Sigmoid colon (tissue), 4 donors: ENCODE results near the gene ABCA12.
"Not testable (repeated sequence)": the region's sequence is repeated elsewhere in the genome, so short reads cannot be mapped to it uniquely, and the experiment has no call there.

Experiments used
- CTCF ChIP-seq, 4 experiments: fragments of 450-650 bp in 3 of 4; fragments of 200-600 bp in 1 of 4; IDR thresholded peaks; one replicate each; pipeline ENCODE4 v1.5.1; 2016 to 2019; ENCODE audit warnings: antibody characterized with exemption in 4 of 4, mild to moderate bottlenecking in 3 of 4, moderate library complexity in 2 of 4
- EP300 ChIP-seq, 4 donors: sonication (generic); formaldehyde crosslinking; IDR thresholded peaks; one replicate each; pipeline ENCODE4 v1.6.1; 2017; ENCODE audit warnings: antibody characterized with exemption in 4 of 4
- POLR2A ChIP-seq, 2 donors: fragments of 450-650 bp; IDR thresholded peaks; one replicate each; pipeline ENCODE4 v1.6.1; 2016; ENCODE audit warnings: antibody characterized with exemption in 2 of 2, mild to moderate bottlenecking in 2 of 2, moderate library complexity in 2 of 2

GRCh38 chr2:215166505-215166904 lies 28.1 kb upstream of the ABCA12 start:
- not testable (repeated sequence) for TF ChIP-seq CTCF, POLR2A, EP300 (IDR thresholded peaks at IDR 0.05)
